K562 (cell line): ENCODE data around the gene SARS1. TPM values are rescaled to one million over a fixed set of nuclear protein-coding genes. Genes with fewer than 3 reads are reported as not detected.

Source experiments
- CREB1 ChIP-seq, 2 experiments: sonication (generic) in 1 of 2; formaldehyde crosslinking in 1 of 2; IDR thresholded peaks; 2 replicates each; pipeline versions ENCODE4 v1.6.1 to v1.8.0; 2012 to 2022; ENCODE audit warnings: inconsistent platforms in 1 of 2, mild to moderate bottlenecking in 1 of 2, missing genetic modification reagents in 1 of 2, moderate library complexity in 1 of 2
- ELF1 ChIP-seq: fragments of 200-800 bp; sonication (Bioruptor generic); IDR thresholded peaks from 2 replicates; pipeline ENCODE4 v1.6.1; 2016; ENCODE audit warnings: missing genetic modification characterization, missing compliant biosample characterization
- IRF2 ChIP-seq: sonication (generic); formaldehyde crosslinking; IDR thresholded peaks from 2 replicates; pipeline ENCODE4 v1.8.1; 2022; ENCODE audit warnings: mild to moderate bottlenecking, missing genetic modification reagents
- NFXL1 ChIP-seq: fragments of 450-650 bp; formaldehyde crosslinking; IDR thresholded peaks from 2 replicates; pipeline ENCODE4 v1.4.0; 2021; ENCODE audit warnings: mild to moderate bottlenecking
- NKRF ChIP-seq: fragments of 450-650 bp; IDR thresholded peaks from 2 replicates; pipeline ENCODE4 v1.6.1; 2016; ENCODE audit warnings: borderline replicate concordance
- NRF1 ChIP-seq, 2 experiments: fragments of 450-650 bp; IDR thresholded peaks in 1 of 2; conservative IDR thresholded peaks in 1 of 2; 2 replicates each; pipeline ENCODE4 v1.6.1; 2014; ENCODE audit warnings: mild to moderate bottlenecking in 2 of 2
- OTX1 ChIP-seq: fragments of 450-650 bp; formaldehyde crosslinking; IDR thresholded peaks from 2 replicates; pipeline ENCODE4 v1.4.0; 2022; ENCODE audit warnings: mild to moderate bottlenecking
- PATZ1 ChIP-seq: fragments of 250-450 bp; sonication (Bioruptor Pico); IDR thresholded peaks from 2 replicates; pipeline ENCODE4 v1.5.0; 2020; ENCODE audit warnings: mild to moderate bottlenecking, borderline replicate concordance
- POLR2AphosphoS2 ChIP-seq: IDR thresholded peaks from 2 replicates; pipeline ENCODE4 v1.6.1; 2012; ENCODE audit warnings: low read length, improper control_type of control experiment
- RAD51 ChIP-seq: fragments of 450-650 bp; IDR thresholded peaks from 2 replicates; pipeline ENCODE4 v1.7.1; 2016; ENCODE audit warnings: low read depth, mild to moderate bottlenecking, borderline replicate concordance
- RBM34 ChIP-seq: fragments of 200-400 bp; formaldehyde crosslinking; IDR thresholded peaks from 2 replicates; pipeline ENCODE4 v1.6.1; 2018; ENCODE audit warnings: low read length, borderline replicate concordance; ENCODE audit not compliant: insufficient read depth
- USF2 ChIP-seq: sonication (generic); formaldehyde crosslinking; IDR thresholded peaks from 2 replicates; pipeline ENCODE4 v1.5.0; 2020; ENCODE audit warnings: missing genetic modification reagents
- ZNF121 ChIP-seq: sonication (generic); formaldehyde crosslinking; conservative IDR thresholded peaks from 2 replicates; pipeline ENCODE4 v1.8.0; 2022; ENCODE audit warnings: missing genetic modification reagents
- ZNF174 ChIP-seq: fragments of 250-450 bp; sonication (Bioruptor Pico); IDR thresholded peaks from 2 replicates; pipeline ENCODE4 v1.4.0; 2020; ENCODE audit warnings: mild to moderate bottlenecking
- ZNF407 ChIP-seq: fragments of 450-650 bp; IDR thresholded peaks from 2 replicates; pipeline ENCODE4 v1.6.1; 2016; ENCODE audit warnings: low read depth
- ZNF551 ChIP-seq: fragments of 250-450 bp; sonication (Bioruptor Pico); IDR thresholded peaks from 2 replicates; pipeline ENCODE4 v1.5.0; 2021; ENCODE audit warnings: mild to moderate bottlenecking, moderate library complexity
- ZNF75A ChIP-seq: fragments of 450-650 bp; formaldehyde crosslinking; IDR thresholded peaks from 2 replicates; pipeline ENCODE4 v1.4.0; 2020; ENCODE audit warnings: mild to moderate bottlenecking
- polyA plus RNA-seq, 8 experiments: library from polyadenylated mRNA; depleted of rRNA in 4 of 8; stranded (reverse) in 5 of 8; unstranded in 3 of 8; fragments of >200 nt; fragmentation: Nextera tagmentation in 2 of 8; fragmentation: Illumina TruSeq in 1 of 8; extraction: Ambion mirVana in 2 of 8; extraction: Trizol in 1 of 8; gene quantifications; 2 replicates each; pipeline versions ENCODE4 v1.2.1 to v1.2.3, GENCODE V29; 2011 to 2014; ENCODE audit warnings: inconsistent platforms in 1 of 8, missing spikeins in 1 of 8
- total RNA-seq, 7 experiments: library from RNA; depleted of rRNA in 6 of 7; stranded (reverse); fragments of >200 nt in 6 of 7; fragmentation: Illumina TruSeq in 2 of 7; extraction: Trizol in 2 of 7; gene quantifications; 2 replicates each; pipeline versions ENCODE4 v1.2.1 to v1.2.3, GENCODE V29; 2011 to 2021; ENCODE audit warnings: low replicate concordance in 1 of 7

The SARS1 gene
- total and polyA plus RNA-seq, 9 of the 15 experiments (the other 6 are each of a cell fraction or from before 2014, with no cell fraction given), result 221 to 623 (median 254) TPM

GRCh38 chr1:109218516-109218915 lies 4.8 kb downstream of the SARS1 start (continued):
- no peak for TF ChIP-seq PATZ1 (CRISPR knock-in tag)
- no peak for TF ChIP-seq ZNF174 (CRISPR knock-in tag)
- TF ChIP-seq OTX1 (CRISPR knock-in tag), result no peak
- no peak for TF ChIP-seq ZNF121 (CRISPR knock-in tag)
- TF ChIP-seq CREB1 (IDR thresholded peaks at IDR 0.05), result no peak
- no peak for TF ChIP-seq CREB1 (CRISPR knock-in tag; IDR thresholded peaks at IDR 0.05)
- no peak for TF ChIP-seq RBM34
- TF ChIP-seq ZNF407, result no peak
- TF ChIP-seq RAD51, result no peak
- no peak for TF ChIP-seq NRF1 (conservative IDR thresholded peaks at IDR 0.05 in 1 of 2, IDR thresholded peaks at IDR 0.05 in 1 of 2)
- no peak for TF ChIP-seq USF2 (CRISPR knock-in tag)
- no peak for TF ChIP-seq ZNF75A (CRISPR knock-in tag)
- no peak for TF ChIP-seq ELF1 (tag)
- no peak for TF ChIP-seq POLR2AphosphoS2
- TF ChIP-seq NFXL1, result no peak
- no peak for TF ChIP-seq NKRF
- no peak for TF ChIP-seq ZNF551 (CRISPR knock-in tag)
- TF ChIP-seq IRF2, result no peak
